HG03442 (cell line): Measurements from ENCODE around the gene INMT.

Experiments used
- ATAC-seq: cut with Tn5 transposase; IDR thresholded peaks from one replicate; pipeline ENCODE4 v1.9.1; 2021; ENCODE audit warnings: mild to moderate bottlenecking, moderate library complexity; ENCODE audit not compliant: unreplicated experiment

Gene INMT

GRCh38 chr7:30750683-30751650, 968 bp upstream of the INMT start:
- ATAC-seq = no peak

- ATAC-seq = no peak
Observed at GRCh38 chr7:30752484-30752883, 549 bp downstream of the INMT start.

GRCh38 chr7:30752979-30753378, 1.0 kb downstream of the INMT start:
- ATAC-seq = no peak

GRCh38 chr7:30754315-30754877, 2.5 kb downstream of the INMT start:
- ATAC-seq = no peak

GRCh38 chr7:30755384-30756154, 3.6 kb downstream of the INMT start:
- no peak for ATAC-seq

- no peak for ATAC-seq
Observed at GRCh38 chr7:30757342-30757692, 5.4 kb downstream of the INMT start.

GRCh38 chr7:30760514-30761213, 8.7 kb downstream of the INMT start:
- ATAC-seq = no peak

GRCh38 chr7:30761214-30762156, 9.6 kb downstream of the INMT start:
- ATAC-seq = no peak

- peak; percentile 96 for ATAC-seq
Observed at GRCh38 chr7:30764030-30764975, 12.4 kb downstream of the INMT start.

GRCh38 chr7:30765408-30765807, 13.5 kb downstream of the INMT start:
- no peak for ATAC-seq

GRCh38 chr7:30770845-30771173, 18.9 kb downstream of the INMT start:
- ATAC-seq = no peak

- ATAC-seq = peak; percentile 86
Observed at GRCh38 chr7:30771174-30771879, 19.4 kb downstream of the INMT start, which contains the start of gene MINDY4. MINDY4 (plus strand) TSS chr7:30771417; CDS start chr7:30771494, 77 bp downstream.

- no peak for ATAC-seq
Observed at GRCh38 chr7:30771880-30772425, 20.0 kb downstream of the INMT start.

- no peak for ATAC-seq
Observed at GRCh38 chr7:30772984-30773383, 21.0 kb downstream of the INMT start.

- ATAC-seq = no peak
Observed at GRCh38 chr7:30775992-30776391, 24.1 kb downstream of the INMT start.

- no peak for ATAC-seq
Observed at GRCh38 chr7:30776971-30777370, 25.0 kb downstream of the INMT start.

GRCh38 chr7:30778255-30779025, 26.5 kb downstream of the INMT start:
- ATAC-seq = no peak
